Hepatocyte (in vitro differentiated cells): Measurements from ENCODE around the gene KDM1B.

Experiments used
- CTCF ChIP-seq: fragments of 200-600 bp; sonication (generic); IDR thresholded peaks from 2 replicates; pipeline ENCODE4 v1.5.1; 2016; ENCODE audit warnings: antibody characterized with exemption, mild to moderate bottlenecking; ENCODE audit not compliant: poor library complexity
- EZH2 ChIP-seq: fragments of 200-600 bp; sonication (generic); IDR thresholded peaks from 2 replicates; pipeline ENCODE4 v1.6.1; 2016; ENCODE audit warnings: antibody characterized with exemption, mild to moderate bottlenecking, borderline replicate concordance
- EZH2phosphoT487 ChIP-seq: fragments of 200-600 bp; sonication (generic); IDR thresholded peaks from one replicate; pipeline ENCODE4 v1.6.1; 2018; ENCODE audit warnings: antibody characterized with exemption, mild to moderate bottlenecking, low read depth, moderate library complexity; ENCODE audit not compliant: unreplicated experiment, severe bottlenecking

GRCh38 chr6:18259675-18260447 is 104.6 kb downstream of the KDM1B start:
- TF ChIP-seq CTCF (no peak), EZH2 (no peak), EZH2phosphoT487 (no peak)
